ENCODE measurements around the gene PCDHGA4.
"Not testable (repeated sequence)": the region's sequence is repeated elsewhere in the genome, so short reads cannot be mapped to it uniquely, and the experiment has no call there.

DNA sequence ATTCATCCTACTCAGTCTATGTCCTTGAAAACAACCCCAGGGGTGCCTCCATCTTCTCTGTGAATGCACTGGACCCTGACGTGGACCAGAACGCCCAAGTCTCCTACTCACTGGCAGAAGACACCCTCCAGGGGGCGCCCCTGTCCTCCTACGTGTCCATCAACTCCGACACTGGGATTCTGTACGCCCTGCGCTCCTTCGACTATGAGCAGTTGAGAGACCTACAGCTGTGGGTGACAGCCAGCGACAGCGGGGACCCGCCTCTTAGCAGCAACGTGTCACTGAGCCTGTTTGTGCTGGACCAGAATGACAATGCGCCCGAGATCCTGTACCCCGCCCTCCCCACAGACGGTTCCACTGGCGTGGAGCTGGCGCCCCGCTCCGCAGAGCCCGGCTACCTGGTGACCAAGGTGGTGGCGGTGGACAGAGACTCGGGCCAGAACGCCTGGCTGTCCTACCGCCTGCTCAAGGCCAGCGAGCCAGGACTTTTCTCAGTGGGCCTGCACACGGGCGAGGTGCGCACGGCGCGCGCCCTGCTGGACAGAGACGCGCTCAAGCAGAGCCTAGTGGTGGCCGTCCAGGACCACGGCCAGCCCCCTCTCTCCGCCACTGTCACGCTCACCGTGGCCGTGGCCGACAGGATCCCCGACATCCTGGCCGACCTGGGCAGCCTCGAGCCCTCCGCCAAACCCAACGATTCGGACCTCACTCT lies 20.8 kb downstream of the PCDHGA4 start:
- TF ChIP-seq, protein P1, sequence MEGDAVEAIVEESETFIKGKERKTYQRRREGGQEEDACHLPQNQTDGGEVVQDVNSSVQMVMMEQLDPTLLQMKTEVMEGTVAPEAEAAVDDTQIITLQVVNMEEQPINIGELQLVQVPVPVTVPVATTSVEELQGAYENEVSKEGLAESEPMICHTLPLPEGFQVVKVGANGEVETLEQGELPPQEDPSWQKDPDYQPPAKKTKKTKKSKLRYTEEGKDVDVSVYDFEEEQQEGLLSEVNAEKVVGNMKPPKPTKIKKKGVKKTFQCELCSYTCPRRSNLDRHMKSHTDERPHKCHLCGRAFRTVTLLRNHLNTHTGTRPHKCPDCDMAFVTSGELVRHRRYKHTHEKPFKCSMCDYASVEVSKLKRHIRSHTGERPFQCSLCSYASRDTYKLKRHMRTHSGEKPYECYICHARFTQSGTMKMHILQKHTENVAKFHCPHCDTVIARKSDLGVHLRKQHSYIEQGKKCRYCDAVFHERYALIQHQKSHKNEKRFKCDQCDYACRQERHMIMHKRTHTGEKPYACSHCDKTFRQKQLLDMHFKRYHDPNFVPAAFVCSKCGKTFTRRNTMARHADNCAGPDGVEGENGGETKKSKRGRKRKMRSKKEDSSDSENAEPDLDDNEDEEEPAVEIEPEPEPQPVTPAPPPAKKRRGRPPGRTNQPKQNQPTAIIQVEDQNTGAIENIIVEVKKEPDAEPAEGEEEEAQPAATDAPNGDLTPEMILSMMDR (IDR thresholded peaks at IDR 0.05) = not testable (repeated sequence)
- not testable (repeated sequence) for TF ChIP-seq POLR2A (IDR thresholded peaks at IDR 0.05)

Measured in ovary (tissue), 3 donors.